HuH-7 (cell line): Measurements from ENCODE around the gene PCDHB1.

ENCODE experiments used
- DNase-seq: peaks from one replicate; pipeline ENCODE4 v3.0.0; 2011; ENCODE audit warnings: low spot score

Gene PCDHB1, protein sequence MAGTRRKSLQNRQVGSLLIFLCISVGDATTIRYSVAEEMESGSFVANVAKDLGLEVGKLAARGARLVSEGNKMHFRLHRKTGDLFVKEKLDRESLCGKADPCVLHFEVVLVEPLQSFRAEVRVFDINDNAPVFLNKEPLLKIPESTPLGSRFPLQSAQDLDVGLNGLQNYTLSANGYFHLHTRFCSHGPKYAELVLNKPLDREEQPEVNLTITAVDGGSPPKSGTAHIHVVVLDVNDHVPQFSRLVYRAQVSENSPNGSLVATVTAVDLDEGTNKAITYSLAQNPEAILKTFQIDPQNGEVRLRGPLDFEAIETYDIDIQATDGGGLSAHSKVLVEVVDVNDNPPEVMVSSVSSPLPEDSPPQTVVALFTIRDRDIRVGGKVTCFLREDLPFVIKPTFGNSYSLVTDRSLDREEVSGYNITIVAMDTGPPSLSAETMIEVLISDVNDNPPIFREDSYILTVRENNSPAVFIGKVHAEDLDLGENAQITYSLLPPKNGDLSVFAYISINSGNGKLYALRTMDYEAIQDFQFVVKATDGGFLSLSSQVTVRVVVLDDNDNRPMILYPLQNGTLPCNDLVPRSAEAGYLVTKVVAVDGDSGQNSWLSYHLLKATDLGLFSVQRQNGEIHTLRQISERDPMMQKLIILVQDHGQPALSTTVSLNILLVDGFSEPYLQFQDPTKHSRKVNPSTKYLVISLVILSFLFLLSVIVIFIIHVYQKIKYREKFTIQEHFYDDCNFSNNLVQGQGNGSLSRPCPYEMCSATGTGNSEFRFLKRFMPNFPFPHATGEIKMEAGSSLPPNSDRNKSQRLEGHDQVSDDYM

DNA sequence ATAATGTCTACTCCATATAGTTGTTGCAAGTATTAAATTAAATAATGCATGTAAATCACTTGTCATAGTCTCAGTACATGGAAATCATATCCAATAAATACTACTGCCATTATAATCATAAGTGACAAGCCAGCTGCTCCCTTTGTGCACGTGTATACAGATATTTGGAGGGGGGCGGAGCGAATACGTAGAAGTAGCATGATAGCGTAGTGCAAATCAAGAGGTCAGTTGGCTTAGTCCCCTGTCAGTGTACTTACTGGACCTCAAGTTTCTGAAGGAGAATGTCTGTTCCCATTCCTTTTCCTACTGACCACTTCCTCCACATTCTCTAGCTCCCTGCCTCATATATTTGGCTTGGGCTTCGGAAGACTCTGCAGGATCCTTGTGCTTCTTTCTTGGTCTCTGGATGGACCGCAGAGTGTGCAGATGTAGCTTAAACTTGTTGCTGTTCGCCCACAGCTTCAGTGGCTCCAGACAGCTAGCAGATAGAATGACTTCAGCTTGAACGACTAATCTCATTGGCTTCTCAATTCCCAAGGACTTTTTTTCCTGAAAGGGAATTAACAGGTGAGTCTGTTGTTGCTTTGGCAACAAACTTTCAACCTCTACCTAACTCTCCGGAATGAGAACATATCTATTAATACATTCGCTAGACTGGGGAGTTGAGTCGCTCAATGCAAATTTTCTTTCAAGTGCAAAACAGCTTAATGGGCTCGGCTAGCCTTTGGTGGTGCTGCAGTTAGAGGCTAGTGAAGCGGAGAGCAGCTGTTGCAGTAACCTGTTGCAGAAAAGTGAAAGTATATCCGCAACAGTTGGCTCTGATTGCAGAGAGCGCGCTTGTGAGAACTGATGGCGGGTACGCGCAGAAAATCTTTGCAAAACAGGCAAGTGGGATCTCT lies at the start of gene PCDHB1:
Gene PCDHB1 (plus strand): TSS at position 753 of the 899 bp plus-strand sequence. CDS start 97 bp downstream, at position 850.
- no peak for DNase-seq

DNA sequence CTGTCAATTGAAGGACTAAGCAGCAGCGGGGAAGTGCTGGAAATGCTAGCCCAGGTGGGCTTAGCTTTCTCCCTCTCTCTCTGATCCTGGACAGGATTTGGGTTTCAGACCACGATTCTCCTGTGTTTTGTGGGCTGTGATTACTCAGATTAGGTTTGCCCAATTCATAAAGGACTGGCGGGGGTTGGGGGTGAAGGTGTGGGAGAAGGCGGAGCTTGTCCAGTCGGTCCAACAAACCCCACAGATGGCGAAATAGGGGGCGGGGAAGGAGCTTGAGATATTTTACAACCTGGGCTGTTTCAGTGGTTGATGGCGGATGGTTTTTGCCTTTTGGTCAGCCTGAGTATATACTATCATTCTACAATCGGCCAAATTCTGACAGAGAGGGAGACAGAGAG lies 49.7 kb upstream of the PCDHB1 start:
- no peak for DNase-seq

DNA sequence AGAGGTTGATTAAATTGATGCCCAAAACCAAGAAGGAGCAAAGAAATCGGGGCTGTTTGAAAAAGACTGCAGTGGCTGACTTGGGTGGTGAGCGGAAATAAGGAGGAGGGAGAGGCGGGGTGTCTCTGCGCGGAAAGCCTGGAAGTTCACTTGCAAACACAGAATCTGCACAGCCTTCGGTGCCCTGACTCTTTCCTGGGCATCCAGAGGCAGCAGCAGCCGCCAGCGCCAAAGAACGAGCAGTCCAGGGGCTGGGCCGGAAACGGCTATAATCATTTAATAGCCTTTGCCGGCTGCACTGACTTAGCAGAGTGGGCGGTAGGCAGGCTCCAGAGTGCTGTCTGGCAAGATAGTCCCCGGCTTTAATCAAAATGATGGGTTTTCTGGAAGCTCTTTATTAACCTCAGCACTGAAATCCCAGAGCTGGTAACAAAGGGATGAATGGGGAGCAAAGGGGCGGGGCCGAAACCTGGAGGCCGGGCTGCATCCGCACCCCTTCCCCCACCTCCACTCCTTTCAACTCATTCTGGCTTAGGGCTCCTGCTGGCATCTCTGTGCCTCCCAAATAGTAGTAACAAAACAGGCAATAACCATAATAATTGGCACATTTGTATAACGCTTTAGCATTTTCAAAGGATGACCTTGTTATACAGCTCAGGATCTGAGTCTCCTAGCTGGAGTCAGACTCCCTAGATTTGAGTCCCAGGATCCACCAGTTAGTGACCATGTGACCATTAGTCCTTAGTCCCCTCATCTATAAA lies 49.1 kb upstream of the PCDHB1 start:
- DNase-seq, result no peak

DNA sequence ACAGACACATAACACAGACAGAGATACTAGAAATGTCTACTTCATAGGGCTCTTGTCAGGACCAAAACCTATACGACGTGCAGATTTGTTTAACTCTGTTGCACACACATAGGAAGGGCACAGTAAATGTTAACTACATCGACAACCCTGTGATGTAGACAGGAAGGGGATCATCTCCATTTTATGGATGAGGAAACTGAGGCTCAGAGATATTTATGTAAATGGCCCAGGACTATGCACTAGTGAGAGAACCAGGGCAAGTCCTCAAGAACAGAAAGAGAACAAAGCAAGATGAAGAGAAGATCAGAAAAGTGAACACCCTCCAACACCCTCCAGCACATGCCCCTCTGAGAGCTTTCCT lies 48.6 kb upstream of the PCDHB1 start:
- DNase-seq, result no peak

DNA sequence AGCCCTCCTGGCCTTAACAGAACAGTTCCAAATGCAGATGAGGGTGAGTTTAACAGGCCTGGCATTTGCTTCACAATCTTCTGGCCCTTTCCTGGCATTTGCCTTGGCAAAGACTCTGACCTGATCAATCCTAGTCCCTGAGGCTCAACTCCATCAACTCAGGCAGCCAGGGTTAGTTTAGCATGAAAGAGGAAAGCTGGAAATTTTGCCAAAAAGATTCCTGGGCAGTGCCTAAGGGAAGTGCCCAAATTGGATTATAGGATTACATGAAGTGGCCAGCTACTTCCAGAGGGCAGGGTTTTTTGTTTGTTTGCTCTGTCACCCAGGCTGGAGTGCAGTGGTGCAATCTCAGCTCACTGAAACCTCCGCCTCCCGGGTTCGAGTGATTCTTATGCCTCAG lies 48.1 kb upstream of the PCDHB1 start:
- DNase-seq, result no peak

DNA sequence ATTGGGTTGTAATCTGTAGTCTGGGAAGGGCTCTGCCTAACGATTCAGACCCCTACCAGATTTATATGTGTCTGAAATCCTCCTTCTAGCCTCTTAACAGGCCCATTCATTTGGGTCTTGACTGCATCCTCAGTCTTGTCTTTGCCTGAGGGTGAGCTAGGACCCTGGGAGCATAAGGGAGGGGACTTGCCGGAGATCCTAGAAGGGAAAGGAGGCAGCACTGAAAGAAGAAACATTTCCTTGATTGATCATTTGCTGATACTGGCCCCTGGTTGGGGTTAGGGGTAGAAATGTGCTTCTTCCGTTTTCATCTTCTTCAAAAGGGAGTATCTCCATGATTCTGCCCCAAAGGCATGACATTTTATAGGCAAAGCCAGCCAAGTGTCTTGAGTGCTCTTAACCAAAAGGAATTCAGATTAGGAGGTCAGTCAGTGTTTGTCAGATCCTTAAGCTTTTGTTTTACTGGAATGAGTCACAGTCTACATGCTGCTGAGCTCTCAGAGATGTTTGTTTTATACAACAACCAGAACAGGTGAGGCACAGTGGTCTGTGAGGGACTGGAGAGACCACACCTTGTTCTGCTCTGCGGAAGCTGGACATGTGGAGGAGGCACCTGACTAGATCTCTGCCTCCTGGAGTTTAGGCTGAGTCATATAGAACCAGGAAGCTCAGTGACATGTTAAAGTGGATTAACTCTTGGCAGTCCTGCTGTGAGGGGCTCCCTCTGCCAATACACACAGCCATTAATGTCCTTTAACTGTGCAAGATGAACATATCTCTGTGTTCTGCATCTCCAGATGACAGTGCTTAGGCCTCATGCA lies 47.2 kb upstream of the PCDHB1 start:
- DNase-seq, result no peak

DNA sequence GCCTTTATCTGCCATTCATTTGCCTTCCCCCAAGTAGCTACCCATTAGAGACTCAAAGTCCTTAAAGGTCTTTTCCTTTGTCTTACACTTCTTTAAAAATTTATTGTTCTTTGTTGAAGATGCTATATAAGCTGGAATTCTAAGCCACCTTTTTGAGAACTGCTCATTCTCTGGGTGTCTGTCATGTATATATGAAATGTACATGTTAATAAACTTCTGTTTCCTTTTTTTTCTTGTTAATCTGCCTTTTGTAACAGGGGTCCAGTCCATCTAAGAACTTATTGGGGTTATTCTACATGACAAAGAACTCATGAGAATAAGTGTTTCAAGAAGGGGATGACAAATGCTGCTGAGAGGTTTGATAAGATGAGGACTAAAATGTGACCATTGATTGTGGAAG lies 43.4 kb upstream of the PCDHB1 start:
- DNase-seq, result no peak

DNA sequence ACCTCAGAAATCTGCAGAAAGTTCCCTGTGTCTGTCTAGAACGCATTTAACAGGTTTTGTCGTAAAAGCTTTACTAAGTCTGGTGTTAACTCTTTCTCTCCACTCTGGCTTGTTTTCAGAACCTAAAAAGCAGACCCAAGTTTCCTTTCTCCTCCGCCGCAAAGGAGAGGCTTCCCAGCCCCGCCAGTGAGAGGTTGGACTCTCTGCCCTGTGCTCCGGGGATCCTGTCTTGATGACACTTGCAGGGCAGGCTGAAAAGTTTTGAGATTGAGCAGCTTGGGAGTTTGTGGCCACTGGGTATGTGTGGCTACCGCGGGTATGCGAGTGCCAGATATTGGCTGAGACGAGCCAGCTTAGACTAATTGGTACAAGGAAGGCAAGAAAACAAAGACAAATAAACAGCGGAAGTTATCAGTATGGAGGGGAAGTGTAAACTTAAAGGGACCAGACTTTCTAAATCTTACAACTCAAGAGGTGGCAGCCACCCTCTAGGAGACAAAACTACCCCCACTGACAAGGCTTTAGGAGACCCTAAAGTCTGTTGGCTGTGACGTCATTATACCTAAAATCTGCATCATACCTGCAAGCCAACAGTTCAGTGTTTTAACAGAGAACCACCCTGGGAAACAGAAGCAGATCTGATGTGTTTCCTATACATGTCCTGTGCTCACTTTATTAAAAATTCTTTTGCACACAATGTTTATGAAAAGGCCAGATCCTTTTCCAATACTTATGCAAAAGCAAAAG lies 41.0 kb upstream of the PCDHB1 start:
- no peak for DNase-seq

DNA sequence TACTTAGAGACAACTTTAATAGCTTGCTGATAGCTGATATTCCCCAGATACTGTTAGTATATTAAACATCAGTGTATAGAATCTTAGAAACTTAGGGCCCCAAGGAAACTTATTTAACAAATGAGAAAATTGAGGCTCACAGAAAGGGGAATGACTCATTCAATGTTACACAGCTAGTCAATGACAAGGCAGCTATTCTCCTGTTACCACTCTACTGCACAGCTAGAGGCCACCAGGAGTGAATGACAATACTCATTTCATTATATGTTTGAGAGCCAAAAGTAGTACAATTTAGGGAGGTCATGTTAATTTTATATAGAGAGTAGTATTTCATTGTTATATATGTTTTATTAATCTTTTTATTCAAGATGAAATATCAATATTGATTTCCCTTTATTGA lies 33.2 kb upstream of the PCDHB1 start:
- DNase-seq, result no peak

DNA sequence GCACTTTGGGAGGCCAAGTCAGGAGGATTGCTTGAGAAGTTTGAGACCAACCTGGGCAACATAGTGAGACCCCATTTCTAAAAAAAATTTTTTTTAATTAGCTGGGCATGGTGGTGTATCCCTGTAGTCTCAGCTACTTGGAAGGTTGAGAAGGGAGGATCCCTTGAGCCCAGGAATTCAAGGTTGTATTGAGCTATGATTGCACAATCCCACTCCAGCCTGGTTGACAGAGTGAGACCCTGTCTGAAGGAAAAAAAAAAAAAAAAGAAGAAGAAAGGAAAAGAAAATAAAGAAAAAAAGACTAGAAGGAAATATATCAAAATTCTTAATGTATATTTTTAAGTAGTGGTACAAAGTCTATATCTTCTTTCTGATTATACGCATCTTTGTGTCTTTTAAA lies 28.8 kb upstream of the PCDHB1 start:
- no peak for DNase-seq

DNA sequence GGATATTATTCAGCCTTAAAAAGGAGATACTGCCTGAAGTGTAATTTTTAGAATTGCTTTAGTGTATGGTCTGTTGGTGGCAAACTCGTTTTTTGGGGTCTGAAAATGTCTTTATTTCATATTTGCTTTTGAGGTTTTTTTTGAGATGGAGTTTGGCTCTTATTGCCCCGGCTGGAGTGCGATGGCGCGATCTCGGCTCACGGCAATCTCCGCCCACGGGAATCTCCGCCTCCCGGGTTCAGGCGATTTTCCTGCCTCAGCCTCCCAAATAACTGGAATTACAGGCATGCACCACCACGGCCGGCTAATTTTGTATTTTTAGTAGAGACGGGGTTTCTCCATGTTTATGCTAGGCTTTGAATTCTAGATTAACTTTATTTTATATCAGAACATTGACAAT lies 20.2 kb upstream of the PCDHB1 start:
- no peak for DNase-seq

DNA sequence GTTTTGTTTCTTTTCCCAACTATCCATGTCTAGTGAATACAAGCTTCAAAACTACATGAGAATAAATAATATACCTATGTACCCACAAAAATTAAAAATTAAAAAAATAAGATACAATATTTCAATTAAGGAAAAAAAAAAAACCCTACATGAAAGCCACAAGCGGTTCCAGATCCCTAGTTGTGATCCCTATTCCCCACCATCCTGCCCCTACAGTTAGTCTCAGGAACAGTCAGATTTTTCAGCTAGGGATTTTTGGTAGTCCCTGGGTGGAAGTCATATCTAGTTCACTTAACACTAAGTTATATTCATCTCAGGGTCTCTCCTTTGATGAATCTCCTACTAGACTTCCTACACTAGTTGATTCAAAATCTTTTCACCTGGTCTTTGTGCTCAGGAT lies 18.5 kb upstream of the PCDHB1 start:
- no peak for DNase-seq

DNA sequence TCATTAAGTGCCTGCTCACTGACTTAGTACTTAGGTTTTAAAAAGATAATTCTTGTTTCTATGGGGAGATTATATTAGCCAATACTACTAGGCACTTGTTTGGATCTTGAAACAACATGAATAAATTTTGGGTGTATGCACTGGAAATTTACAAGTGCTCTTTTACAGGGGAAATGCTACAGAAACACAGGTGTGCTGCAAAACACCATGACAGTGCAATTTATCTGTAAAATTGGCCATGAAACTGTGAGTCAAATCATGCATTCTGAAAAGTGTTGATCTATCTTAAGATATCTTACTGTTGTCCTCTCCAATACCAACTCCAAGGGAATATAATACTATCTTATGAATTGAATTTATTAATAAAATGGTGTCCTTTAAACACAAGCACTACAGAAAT lies 12.1 kb upstream of the PCDHB1 start:
- no peak for DNase-seq

DNA sequence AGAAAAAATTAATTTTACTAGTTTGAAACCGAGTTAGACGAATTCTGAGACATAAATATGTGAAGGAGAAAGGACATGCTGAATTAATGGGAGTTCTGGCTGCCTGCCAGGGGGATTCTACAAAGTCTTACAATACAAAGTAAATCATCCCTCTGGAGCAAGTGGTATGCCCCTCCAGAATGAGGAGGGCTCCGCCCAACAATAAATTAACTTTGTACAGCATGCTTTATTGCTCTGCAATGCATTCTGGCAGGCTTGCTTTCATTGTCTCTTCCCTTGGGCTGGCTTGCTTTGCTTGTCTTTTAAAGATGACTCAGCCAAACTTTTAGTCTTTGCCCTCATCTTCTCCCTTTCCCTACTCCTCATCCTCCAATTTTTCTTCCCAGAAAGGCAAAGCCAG lies 11.7 kb upstream of the PCDHB1 start:
- DNase-seq, result no peak

DNA sequence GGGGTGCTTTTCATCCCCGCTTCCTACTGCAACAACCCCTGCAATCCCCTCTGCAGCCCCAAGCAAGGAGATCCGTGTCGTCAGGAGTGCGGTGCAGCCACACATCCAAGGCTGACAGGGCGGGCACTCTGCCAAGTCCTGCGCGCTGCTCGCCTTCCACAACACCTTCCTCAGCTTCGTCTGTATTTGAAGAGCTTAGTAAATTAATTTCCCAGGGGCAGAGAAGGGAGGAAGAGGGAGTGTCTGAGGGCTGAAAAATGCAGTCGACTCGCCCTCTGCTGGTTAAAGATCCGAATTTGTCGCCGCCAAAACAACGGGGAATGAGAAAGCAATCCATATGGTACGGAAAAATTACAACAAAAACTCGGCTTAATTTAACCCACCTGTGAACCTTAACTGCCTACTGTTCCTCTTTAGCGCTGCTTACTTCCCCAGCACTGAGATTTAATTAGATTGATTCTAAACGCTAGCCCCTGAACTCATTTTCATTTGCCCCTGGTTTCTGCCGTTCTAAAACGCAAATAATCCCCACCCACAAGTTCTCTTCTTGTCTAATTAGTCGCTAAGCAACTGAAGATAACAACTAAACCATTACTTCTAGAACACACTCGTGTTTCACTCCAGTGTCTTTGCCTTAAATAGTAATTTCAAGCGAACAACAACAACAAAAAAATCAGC lies 10.9 kb upstream of the PCDHB1 start:
- peak; percentile 37 for DNase-seq

DNA sequence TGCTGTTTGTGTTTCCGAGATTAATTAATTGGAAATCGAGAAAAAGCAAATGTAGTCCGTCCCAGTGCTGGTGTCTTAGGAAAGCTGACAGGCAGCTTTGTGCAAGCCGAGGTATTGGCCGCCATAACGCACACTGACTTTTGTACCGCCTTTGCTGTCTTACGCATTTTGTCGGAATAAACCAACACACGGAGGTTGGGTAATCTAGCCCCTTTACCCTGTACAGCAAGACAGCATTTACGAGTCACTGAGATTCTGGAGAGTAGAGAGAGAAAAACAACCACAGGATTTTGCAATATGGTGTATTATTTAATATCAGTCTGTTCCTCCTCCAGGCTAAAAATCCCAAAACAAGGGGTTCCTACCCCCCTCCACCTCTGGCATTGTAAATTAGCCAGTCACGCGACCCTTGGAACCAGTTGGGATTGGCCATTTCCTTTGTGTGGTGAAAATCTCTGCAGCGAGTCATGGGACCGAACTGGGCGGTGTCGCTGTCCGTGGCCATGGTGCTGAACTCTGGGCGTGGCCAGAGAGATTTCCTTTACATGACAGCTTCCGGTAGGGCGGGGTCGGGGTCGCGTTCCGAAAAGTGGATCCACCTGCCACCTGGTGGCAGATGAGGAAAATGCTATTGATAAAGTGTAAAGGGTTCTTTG lies 10.3 kb upstream of the PCDHB1 start:
- peak; percentile 62 for DNase-seq

DNA sequence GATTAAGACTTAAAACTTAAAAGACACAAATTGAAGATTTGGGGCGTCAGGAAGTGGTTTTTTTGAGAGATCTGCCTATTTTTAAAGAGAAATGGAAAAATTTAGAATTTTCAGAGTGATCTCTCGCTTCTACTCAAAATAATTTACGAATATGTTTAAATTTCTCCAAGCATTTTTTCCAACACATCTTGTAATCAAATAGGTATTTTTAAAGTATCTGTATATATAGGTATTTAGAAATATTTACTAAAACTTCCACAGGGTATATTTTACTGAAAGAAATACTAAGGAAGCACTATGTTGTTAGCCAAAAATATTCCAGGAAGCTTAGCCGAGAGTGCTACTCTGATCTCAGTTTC lies 9.8 kb upstream of the PCDHB1 start:
- no peak for DNase-seq

DNA sequence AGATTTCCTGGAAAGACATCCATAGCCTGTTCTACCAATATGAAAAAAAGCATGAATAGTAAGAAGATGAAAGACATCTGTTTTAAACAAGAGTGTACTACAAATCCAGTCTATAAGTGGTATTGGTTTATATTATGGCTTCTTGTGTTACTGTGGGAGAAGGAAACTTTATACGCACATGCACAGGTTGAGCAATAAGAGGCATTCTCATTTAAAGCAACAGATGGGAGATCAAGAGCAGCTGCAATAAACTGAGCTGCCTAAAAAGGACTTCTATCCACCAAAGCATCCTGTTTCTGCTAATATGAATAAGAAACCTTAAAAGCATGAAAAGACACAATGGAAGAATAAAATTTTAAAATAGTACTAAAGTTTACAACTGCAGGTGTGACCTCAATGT lies 8.6 kb upstream of the PCDHB1 start:
- no peak for DNase-seq

DNA sequence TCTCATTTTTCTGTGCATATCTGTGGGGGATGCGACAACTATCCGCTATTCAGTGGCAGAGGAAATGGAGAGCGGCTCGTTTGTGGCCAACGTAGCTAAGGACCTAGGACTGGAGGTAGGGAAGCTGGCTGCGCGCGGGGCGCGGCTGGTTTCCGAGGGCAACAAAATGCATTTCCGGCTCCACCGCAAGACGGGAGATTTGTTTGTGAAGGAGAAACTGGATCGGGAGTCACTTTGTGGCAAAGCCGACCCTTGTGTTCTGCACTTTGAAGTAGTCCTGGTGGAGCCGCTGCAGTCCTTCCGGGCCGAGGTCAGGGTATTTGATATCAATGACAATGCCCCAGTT lies 320 bp downstream of the PCDHB1 start:
- no peak for DNase-seq
